PC-3 (cell line): Measurements from ENCODE around the gene NDRG4.

Source experiments
- EZH2 ChIP-seq: fragments of 300-600 bp; sonication (generic); IDR thresholded peaks from one replicate; pipeline ENCODE4 v1.6.1; 2017; ENCODE audit warnings: antibody characterized with exemption, mild to moderate bottlenecking, low read length; ENCODE audit not compliant: unreplicated experiment
- EZH2phosphoT487 ChIP-seq: fragments of 300-600 bp; sonication (generic); IDR thresholded peaks from 2 replicates; pipeline ENCODE4 v1.6.1; 2018; ENCODE audit warnings: mild to moderate bottlenecking, antibody characterized with exemption, low read length, borderline replicate concordance
- TF ChIP-seq, protein P1 (sequence below): fragments of 300-600 bp; sonication (generic); conservative IDR thresholded peaks from 2 replicates; pipeline ENCODE4 v1.5.1; 2017; ENCODE audit warnings: antibody characterized with exemption, low read depth, mild to moderate bottlenecking, low read length

DNA sequence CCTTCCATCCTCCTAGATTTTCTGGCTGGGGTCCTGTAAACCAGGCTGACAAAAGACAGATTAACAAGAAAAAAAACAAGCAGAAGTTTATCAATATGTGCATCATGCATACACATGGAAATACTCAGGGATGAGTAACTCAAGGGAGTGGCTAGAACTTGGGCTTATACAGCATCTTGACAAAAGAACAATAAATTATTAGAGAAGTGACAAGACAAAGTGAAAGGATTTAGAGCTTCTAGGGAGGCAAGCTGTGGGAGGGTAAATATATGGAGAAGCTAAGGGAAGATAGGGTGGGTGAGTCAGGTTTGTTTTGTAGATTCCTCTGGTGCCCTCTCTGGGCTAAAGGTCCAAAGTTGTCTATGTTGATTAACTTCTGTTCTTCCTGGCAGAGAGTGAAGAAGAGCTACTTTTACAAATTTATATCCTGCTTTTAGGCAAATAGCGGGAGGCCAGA is 48.0 kb upstream of the NDRG4 start:
- TF ChIP-seq EZH2phosphoT487 (no peak), EZH2 (no peak)
- TF ChIP-seq, protein P1, sequence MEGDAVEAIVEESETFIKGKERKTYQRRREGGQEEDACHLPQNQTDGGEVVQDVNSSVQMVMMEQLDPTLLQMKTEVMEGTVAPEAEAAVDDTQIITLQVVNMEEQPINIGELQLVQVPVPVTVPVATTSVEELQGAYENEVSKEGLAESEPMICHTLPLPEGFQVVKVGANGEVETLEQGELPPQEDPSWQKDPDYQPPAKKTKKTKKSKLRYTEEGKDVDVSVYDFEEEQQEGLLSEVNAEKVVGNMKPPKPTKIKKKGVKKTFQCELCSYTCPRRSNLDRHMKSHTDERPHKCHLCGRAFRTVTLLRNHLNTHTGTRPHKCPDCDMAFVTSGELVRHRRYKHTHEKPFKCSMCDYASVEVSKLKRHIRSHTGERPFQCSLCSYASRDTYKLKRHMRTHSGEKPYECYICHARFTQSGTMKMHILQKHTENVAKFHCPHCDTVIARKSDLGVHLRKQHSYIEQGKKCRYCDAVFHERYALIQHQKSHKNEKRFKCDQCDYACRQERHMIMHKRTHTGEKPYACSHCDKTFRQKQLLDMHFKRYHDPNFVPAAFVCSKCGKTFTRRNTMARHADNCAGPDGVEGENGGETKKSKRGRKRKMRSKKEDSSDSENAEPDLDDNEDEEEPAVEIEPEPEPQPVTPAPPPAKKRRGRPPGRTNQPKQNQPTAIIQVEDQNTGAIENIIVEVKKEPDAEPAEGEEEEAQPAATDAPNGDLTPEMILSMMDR: no peak
